GM12878 (cell line): ENCODE measurements around the gene BCAS3. TPM values are rescaled to one million over a fixed set of nuclear protein-coding genes. Genes with fewer than 3 reads are reported as not detected.

Experiments
- ATAC-seq: fragments of 200-7000 bp; cut with Tn5 transposase; 3 replicates; pipeline ENCODE4 v1.9.1; 2020; ENCODE audit warnings: mild to moderate bottlenecking, moderate library complexity
- BruUV-seq: library from RNA; stranded (reverse); fragments of 400-500 nt; replicated peaks from 2 replicates; lab custom pipeline; 2021; lab: Mats Ljungman, UMichigan
- CTCF ChIA-PET: fragments of 300-600 bp; sonication (Branson Sonifier 250); formaldehyde crosslinking; extraction: SDS; loops from one replicate; lab custom pipeline; 2021; ENCODE audit warnings: inconsistent platforms; lab: Yijun Ruan, JAX
- POLR2A ChIA-PET: fragments of 350-600 bp; formaldehyde crosslinking; extraction: SDS; loops from one replicate; lab custom pipeline; 2021; ENCODE audit warnings: inconsistent platforms; lab: Charles Lee
- RAD21 ChIA-PET: fragments of 300-600 bp; sonication (Branson Sonifier 250); formaldehyde crosslinking; loops from one replicate; lab custom pipeline; 2023; ENCODE audit warnings: antibody characterized with exemption; ENCODE audit not compliant: unreplicated experiment; lab: Charles Lee
- SMC1A ChIA-PET: fragments of 300-600 bp; sonication (Branson Sonifier 250); formaldehyde crosslinking; loops from one replicate; lab custom pipeline; 2023; ENCODE audit not compliant: unreplicated experiment, uncharacterized antibody; lab: Charles Lee
- DNase-seq: peaks from one replicate; pipeline ENCODE4 v3.0.0-alpha.2; 2011; ENCODE audit warnings: low read depth, low spot score
- FAIRE-seq: peaks from 3 replicates; lab custom pipeline; 2011; peaks lifted over from hg19 to GRCh38; lab: Jason Lieb, UNC
- H2AFZ ChIP-seq: 2 replicates; pipeline ENCODE4 v1.6.0; 2011; ENCODE audit warnings: low read depth, low read length, control low read depth; ENCODE audit not compliant: control insufficient read depth
- H3K27ac ChIP-seq: 2 replicates; pipeline ENCODE4 v1.5.1; 2011; ENCODE audit warnings: control low read depth; ENCODE audit not compliant: control insufficient read depth, insufficient read depth
- H3K27me3 ChIP-seq, 2 experiments: replicated peaks in 1 of 2; 2 replicates each; pipeline versions ENCODE4 v1.6.0 to v1.6.1; 2011; ENCODE audit warnings: low read length in 1 of 2; ENCODE audit not compliant: control insufficient read depth in 2 of 2, insufficient read depth in 2 of 2
- H3K36me3 ChIP-seq, 2 experiments: 2 replicates each; pipeline ENCODE4 v1.5.1; 2011; ENCODE audit warnings: low read length in 1 of 2; ENCODE audit not compliant: control insufficient read depth in 2 of 2, insufficient read depth in 2 of 2
- H3K4me1 ChIP-seq: 2 replicates; pipeline ENCODE4 v1.6.1; 2011; ENCODE audit warnings: mild to moderate bottlenecking, low read length, moderate library complexity, mixed read lengths; ENCODE audit not compliant: control insufficient read depth, insufficient read depth
- H3K4me2 ChIP-seq: 2 replicates; pipeline ENCODE4 v1.6.0; 2011; ENCODE audit warnings: control low read depth; ENCODE audit not compliant: control insufficient read depth, insufficient read depth
- H3K4me3 ChIP-seq: fragments of 200-600 bp; sonication (generic); 2 replicates; pipeline ENCODE4 v1.5.1; 2016
- H3K79me2 ChIP-seq: 2 replicates; pipeline ENCODE4 v1.6.0; 2011; ENCODE audit warnings: low read length; ENCODE audit not compliant: control insufficient read depth, insufficient read depth
- H3K9ac ChIP-seq: 2 replicates; pipeline ENCODE4 v1.8.0; 2011; ENCODE audit warnings: low read length, control low read depth, mixed read lengths; ENCODE audit not compliant: control insufficient read depth, insufficient read depth
- H3K9me3 ChIP-seq: replicated peaks from 3 replicates; pipeline ENCODE4 v1.5.1; 2011; ENCODE audit warnings: mild to moderate bottlenecking, low read length; ENCODE audit not compliant: control insufficient read depth, insufficient read depth
- H4K20me1 ChIP-seq: 2 replicates; pipeline ENCODE4 v1.6.0; 2011; ENCODE audit not compliant: control insufficient read depth, insufficient read depth
- CREB1 ChIP-seq: IDR thresholded peaks from 2 replicates; pipeline ENCODE4 v1.6.1; 2012; ENCODE audit warnings: low read depth, mild to moderate bottlenecking, inconsistent platforms
- ETV6 ChIP-seq, 2 experiments: fragments of 450-650 bp in 1 of 2; IDR thresholded peaks in 1 of 2; conservative IDR thresholded peaks in 1 of 2; 2 replicates each; pipeline ENCODE4 v1.6.1; 2014; ENCODE audit warnings: antibody characterized with exemption in 1 of 2, borderline replicate concordance in 1 of 2, low read depth in 1 of 2, mild to moderate bottlenecking in 1 of 2, moderate library complexity in 1 of 2
- NFXL1 ChIP-seq: fragments of 450-650 bp; IDR thresholded peaks from 2 replicates; pipeline ENCODE4 v1.6.1; 2017; ENCODE audit warnings: antibody characterized with exemption, mild to moderate bottlenecking, borderline replicate concordance
- POLR2A ChIP-seq: IDR thresholded peaks from 2 replicates; pipeline ENCODE4 v1.6.1; 2011; ENCODE audit warnings: low read depth, mild to moderate bottlenecking, low read length
- RCOR1 ChIP-seq: conservative IDR thresholded peaks from 2 replicates; pipeline ENCODE4 v1.6.1; 2012; ENCODE audit warnings: low read depth, low read length, improper control_type of control experiment
- SMAD1 ChIP-seq: fragments of 450-650 bp; IDR thresholded peaks from 2 replicates; pipeline ENCODE4 v1.6.1; 2018; ENCODE audit warnings: mild to moderate bottlenecking, low read depth; ENCODE audit not compliant: partially characterized antibody
- WGBS: methylation state at CpG from one replicate; pipeline ENCODE4 v1.1.6; 2016; ENCODE audit warnings: low lambda C conversion rate; ENCODE audit not compliant: insufficient replicate concordance, insufficient coverage; ENCODE audit errors: missing lambda C conversion rate; 5-methylcytosine and 5-hydroxymethylcytosine counted together
- in situ Hi-C: fragments of 300-500 bp; cut with MboI; formaldehyde crosslinking; loops from 9 replicates; pipeline ENCODE4 v1.14.3; 2018; ENCODE audit warnings: mixed read lengths
- intact Hi-C: fragments of 100-400 bp; cut with micrococcal nuclease; formaldehyde crosslinking; loops from one replicate; pipeline ENCODE4 v1.14.2; 2022; ENCODE audit not compliant: unreplicated experiment
- polyA plus RNA-seq, 11 experiments: library from polyadenylated mRNA; depleted of rRNA in 4 of 11; unstranded in 6 of 11; stranded (reverse) in 5 of 11; fragments of >200 nt; fragmentation: Nextera tagmentation in 4 of 11; fragmentation: Illumina TruSeq in 1 of 11; extraction: Ambion mirVana in 4 of 11; extraction: Trizol in 1 of 11; gene quantifications; 1 replicate in 1 of 11; 2 replicates in 10 of 11; pipeline versions ENCODE4 v1.2.1 to v1.2.3, GENCODE V29; 2011 to 2016; ENCODE audit warnings: inconsistent platforms in 2 of 11, missing spikeins in 2 of 11, low read depth in 1 of 11
- total RNA-seq, 4 experiments: library from RNA; depleted of rRNA in 3 of 4; stranded (reverse); fragments of >200 nt in 3 of 4; fragmentation: Illumina TruSeq in 1 of 4; extraction: Trizol in 1 of 4; gene quantifications; 2 replicates each; pipeline versions ENCODE4 v1.2.1 to v1.2.3, GENCODE V29; 2013 to 2021
- TF ChIP-seq, protein P1 (sequence below): fragments of 450-650 bp; IDR thresholded peaks from 2 replicates; pipeline ENCODE4 v1.6.1; 2016; ENCODE audit warnings: mild to moderate bottlenecking
- TF ChIP-seq, protein P2 (sequence below): fragments of 450-650 bp; IDR thresholded peaks from 2 replicates; pipeline ENCODE4 v1.6.1; 2017; ENCODE audit warnings: mild to moderate bottlenecking, moderate library complexity

Gene BCAS3
- total and polyA plus RNA-seq, 10 of the 15 experiments (the other 5 are each of a cell fraction or from before 2014, with no cell fraction given): 2.1 to 11.0 (median 6.6) TPM

DNA sequence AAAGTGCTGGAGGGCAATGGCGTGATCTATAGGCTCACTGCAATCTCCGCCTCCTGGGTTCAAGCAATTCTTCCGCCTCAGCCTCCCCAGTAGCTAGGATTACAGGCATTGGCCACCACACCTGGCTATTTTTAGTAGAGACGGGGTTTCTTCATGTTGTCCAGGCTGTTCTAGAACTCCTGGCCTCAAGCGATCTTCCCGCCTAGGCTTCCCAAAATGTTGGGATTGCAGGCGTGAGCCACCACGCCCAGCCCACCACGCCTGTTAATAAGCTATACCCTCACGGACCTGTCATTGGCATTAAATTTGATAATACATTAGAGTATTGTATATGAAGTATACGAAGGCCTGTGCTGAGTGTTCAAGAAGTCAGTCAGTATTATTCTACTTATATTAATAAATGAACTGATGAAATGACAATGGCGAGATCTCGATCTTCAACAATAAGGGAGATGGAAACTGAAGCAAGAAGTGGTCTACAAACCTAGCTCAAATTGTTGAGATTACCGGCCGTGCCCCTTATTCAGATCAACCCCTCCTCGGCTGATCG, 818 bp upstream of the BCAS3 start:
- 27% methylated on average over 17 of the region's 17 CpGs for WGBS
- RAD21 ChIA-PET: interaction anchor here (1.2 to 1.6 kb wide), 3 partner anchors 75 to 373 kb away, joined by 3 to 5 read pairs (median 3); partner anchors contain the start of gene PPM1D
- H3K36me3 ChIP-seq: no peaks in the 10 kb centered on the region
- CTCF ChIA-PET: interaction anchor here (0.6 to 1.4 kb wide), 6 partner anchors 10 to 110 kb away, joined by 3 to 4 read pairs (median 3); no protein-coding TSS in a partner anchor
- TF ChIP-seq, protein P1, sequence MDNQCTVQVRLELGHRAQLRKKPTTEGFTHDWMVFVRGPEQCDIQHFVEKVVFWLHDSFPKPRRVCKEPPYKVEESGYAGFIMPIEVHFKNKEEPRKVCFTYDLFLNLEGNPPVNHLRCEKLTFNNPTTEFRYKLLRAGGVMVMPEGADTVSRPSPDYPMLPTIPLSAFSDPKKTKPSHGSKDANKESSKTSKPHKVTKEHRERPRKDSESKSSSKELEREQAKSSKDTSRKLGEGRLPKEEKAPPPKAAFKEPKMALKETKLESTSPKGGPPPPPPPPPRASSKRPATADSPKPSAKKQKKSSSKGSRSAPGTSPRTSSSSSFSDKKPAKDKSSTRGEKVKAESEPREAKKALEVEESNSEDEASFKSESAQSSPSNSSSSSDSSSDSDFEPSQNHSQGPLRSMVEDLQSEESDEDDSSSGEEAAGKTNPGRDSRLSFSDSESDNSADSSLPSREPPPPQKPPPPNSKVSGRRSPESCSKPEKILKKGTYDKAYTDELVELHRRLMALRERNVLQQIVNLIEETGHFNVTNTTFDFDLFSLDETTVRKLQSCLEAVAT: peak; percentile 89
- TF ChIP-seq SMAD1 (peak; percentile 59), POLR2A (peak; percentile 72), ETV6 (conservative IDR thresholded peaks at IDR 0.05 in 1 of 2, IDR thresholded peaks at IDR 0.05 in 1 of 2; ENCODE audit: borderline replicate concordance in 1 of 2, low read depth in 1 of 2) (peak in 1 of 2 experiments; percentile 93; a peak in 1 of 4 replicates), RCOR1 (0 out of 2 replicates have a peak, but pooled peaks have one; percentile 4), CREB1 (no peak), NFXL1 (peak; percentile 71; the same call in 1 of the 2 replicates)
- TF ChIP-seq, protein P2, sequence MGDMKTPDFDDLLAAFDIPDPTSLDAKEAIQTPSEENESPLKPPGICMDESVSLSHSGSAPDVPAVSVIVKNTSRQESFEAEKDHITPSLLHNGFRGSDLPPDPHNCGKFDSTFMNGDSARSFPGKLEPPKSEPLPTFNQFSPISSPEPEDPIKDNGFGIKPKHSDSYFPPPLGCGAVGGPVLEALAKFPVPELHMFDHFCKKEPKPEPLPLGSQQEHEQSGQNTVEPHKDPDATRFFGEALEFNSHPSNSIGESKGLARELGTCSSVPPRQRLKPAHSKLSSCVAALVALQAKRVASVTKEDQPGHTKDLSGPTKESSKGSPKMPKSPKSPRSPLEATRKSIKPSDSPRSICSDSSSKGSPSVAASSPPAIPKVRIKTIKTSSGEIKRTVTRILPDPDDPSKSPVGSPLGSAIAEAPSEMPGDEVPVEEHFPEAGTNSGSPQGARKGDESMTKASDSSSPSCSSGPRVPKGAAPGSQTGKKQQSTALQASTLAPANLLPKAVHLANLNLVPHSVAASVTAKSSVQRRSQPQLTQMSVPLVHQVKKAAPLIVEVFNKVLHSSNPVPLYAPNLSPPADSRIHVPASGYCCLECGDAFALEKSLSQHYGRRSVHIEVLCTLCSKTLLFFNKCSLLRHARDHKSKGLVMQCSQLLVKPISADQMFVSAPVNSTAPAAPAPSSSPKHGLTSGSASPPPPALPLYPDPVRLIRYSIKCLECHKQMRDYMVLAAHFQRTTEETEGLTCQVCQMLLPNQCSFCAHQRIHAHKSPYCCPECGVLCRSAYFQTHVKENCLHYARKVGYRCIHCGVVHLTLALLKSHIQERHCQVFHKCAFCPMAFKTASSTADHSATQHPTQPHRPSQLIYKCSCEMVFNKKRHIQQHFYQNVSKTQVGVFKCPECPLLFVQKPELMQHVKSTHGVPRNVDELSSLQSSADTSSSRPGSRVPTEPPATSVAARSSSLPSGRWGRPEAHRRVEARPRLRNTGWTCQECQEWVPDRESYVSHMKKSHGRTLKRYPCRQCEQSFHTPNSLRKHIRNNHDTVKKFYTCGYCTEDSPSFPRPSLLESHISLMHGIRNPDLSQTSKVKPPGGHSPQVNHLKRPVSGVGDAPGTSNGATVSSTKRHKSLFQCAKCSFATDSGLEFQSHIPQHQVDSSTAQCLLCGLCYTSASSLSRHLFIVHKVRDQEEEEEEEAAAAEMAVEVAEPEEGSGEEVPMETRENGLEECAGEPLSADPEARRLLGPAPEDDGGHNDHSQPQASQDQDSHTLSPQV: no peak
- H2AFZ ChIP-seq: peak overlapping the region; percentile 100
- H3K27me3 ChIP-seq: no peaks in the 10 kb centered on the region
- intact Hi-C loops (no loop called here), in situ Hi-C loops (no loop called here)
- peak overlapping the region; percentile 23; the same call in 1 of the 2 replicates for H3K27ac ChIP-seq
- no peaks in the 10 kb centered on the region; the same call in 2 of the 3 replicates for H3K9me3 ChIP-seq
- no peak for FAIRE-seq
- no peak for DNase-seq
- POLR2A ChIA-PET: interaction anchor here (0.6 to 1.4 kb wide), 6 partner anchors 8 to 1343 kb away, joined by 3 to 8 read pairs (median 4); partner anchors contain the start of gene PPM1D
- no peaks in the 10 kb centered on the region for H3K4me1 ChIP-seq
- no peak for ATAC-seq
- no TSS peak for BruUV-seq
- SMC1A ChIA-PET: interaction anchor here (0.6 to 1.7 kb wide), 3 partner anchors 53 to 1826 kb away, joined by 3 to 5 read pairs (median 4); partner anchors contain the start of gene PPM1D
- H3K79me2 ChIP-seq: no peaks in the 10 kb centered on the region; the same call in 1 of the 2 replicates
- H4K20me1 ChIP-seq: no peaks in the 10 kb centered on the region
- H3K9ac ChIP-seq: peak overlapping the region; percentile 81
- H3K4me3 ChIP-seq: peak overlapping the region; percentile 69
- H3K4me2 ChIP-seq: peak overlapping the region; percentile 78
